ENCODE measurements around the gene LRRK1.

Gene LRRK1

GRCh38 chr15:101102746-101103145 is 183.6 kb downstream of the LRRK1 start:
- no peak for DNase-seq

DNA sequence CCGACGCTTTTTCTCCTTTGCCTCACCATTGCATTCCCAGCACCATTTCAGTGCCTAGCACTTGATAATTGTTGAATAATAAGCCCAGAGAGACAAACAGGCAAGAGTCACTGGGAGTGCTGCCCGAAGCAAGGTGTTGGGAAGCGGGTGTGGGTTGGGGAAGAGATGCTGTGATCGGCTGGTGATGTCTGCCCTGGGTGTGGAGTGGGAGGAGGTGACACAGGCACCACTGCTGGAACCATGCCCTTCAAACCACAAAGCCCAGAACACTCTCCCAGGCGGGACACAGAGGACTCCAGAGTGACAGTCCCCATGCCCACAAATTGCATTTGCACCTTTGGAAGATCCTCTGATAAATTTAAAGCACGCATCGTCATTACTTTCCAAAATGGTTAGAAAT is 184.4 kb downstream of the LRRK1 start:
- no peak for DNase-seq

DNA sequence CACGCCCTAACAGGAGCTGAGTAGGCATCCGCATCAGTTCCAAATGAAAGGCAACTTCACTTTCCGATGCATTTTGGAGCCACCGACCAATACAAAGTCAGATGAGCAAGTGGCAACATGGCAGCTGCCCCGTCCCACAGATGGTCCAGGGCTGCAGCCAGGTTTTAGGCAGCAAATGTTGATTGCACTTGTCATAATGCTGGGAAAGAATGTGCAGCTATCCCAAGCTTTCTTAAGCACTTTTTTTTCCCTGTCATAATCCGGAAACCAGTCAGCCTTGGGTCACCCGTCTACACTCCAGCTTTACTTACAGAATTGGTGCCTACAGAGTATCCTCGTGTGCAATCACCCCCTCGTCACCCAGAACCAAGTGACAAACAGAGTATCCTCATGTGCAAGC is 185.0 kb downstream of the LRRK1 start:
- DNase-seq = no peak

- no peak for DNase-seq
These were observed 186.1 kb downstream of the LRRK1 start for GRCh38 chr15:101105059-101105891.

GRCh38 chr15:101107101-101107500 is 187.9 kb downstream of the LRRK1 start:
- no peak for DNase-seq

GRCh38 chr15:101107625-101108460 is 188.7 kb downstream of the LRRK1 start:
- no peak for DNase-seq

GRCh38 chr15:101108461-101108775 is 189.3 kb downstream of the LRRK1 start:
- no peak for DNase-seq

GRCh38 chr15:101108791-101109190 is 189.6 kb downstream of the LRRK1 start:
- no peak for DNase-seq

GRCh38 chr15:101110681-101111569 is 191.8 kb downstream of the LRRK1 start:
- no peak for DNase-seq

- no peak for DNase-seq
These were observed 192.6 kb downstream of the LRRK1 start for GRCh38 chr15:101111570-101112262.

DNA sequence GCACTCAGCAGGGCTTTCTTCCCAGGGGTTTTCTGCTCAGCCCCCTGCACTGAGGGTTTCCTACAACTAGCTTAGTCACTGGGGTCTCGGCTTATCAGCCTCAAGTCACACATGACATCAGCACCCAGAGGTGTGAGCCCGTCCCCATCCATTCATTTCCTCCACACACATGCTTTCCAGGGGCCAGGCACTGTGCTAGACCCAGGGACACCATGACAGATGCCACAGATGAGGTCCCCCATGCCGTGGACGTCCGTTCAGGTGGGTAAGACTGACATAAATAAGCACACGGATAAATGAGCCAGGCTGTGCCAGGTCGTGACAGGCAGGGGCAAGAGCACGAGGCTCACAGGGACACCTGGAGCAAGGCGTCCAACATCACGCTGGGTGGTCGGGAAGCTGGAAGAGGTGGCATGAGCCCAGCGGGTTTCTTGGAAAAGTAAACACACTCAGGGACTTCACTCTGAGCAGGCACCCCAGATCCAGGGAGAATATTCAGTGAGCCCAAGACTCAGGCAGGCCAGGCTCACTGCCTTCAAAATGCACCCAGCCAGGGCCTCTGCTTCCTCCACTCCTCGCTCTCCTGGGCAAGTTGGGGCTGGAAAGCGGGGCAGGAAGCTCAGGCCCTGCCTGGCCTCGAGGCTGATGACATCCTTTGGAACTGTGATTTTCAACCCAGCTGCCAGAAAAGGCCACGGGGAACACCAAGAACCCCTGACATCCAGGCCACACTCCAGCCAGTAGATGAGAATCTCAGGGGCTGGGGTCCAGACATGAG is 193.4 kb downstream of the LRRK1 start:
- no peak for DNase-seq

GRCh38 chr15:101113114-101114005 is 194.2 kb downstream of the LRRK1 start:
- no peak for DNase-seq

DNA sequence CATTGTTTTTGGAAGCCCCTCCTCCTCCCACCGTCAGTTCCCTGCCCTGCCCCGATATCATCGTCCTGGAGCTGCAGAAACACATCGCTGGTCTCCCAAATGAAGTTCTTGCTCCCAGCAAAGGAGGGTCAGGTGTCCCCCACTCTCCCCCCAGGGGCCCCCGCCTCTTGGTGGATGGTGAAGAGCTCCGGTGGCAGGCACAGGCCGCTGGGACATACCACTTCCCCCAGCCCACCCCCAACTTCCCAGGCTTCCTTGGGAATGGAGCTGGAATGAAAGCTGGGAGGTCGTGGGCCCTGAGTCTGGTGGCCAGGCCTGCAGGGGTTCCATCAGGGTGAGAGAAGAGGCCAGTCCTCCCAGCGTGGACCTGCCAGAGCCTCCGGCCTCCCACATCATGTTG is 195.0 kb downstream of the LRRK1 start:
- DNase-seq = no peak

DNA sequence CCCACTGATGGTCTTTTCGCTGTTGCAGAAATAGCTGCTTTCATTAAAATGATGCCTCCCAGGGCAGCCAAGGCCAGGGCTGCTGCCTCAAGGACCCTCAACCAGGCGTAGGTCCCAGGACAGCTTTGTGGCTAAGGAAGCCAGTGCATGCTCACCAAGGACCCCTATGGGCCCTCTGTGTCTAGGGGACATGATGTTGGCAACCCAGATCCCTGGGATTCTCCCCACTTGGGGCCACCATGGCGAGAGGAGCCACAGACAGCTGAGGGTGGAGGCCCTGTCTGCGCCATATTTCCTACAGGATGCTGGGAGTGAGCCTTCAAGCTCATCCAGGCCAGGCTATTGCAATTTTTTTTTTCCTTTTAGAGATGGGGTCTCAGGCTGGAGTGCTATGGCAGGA is 195.5 kb downstream of the LRRK1 start:
- DNase-seq = no peak

DNA sequence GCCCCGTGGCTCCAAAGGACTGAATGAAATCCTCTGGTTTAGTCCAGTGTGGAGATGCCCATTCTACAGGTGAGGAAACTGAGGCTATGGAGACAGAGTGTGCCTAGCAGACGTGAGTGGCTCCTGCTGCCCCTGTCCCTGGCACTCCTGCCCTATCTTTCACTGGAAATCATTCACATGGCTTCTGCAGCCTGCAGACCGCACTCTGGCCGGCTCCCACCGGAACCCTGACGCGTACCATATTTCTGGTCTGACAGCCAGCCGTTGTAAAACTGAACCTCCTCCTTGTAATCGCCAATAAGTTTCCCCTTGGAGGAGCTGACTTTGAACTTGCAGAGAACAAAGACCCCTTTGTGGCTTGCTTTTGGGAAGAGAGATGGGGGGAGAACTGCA is 196.2 kb downstream of the LRRK1 start:
- no peak for DNase-seq

- no peak for DNase-seq
These were observed 196.9 kb downstream of the LRRK1 start for GRCh38 chr15:101115786-101116680.

GRCh38 chr15:101116681-101116976 is 197.5 kb downstream of the LRRK1 start:
- DNase-seq = no peak

GRCh38 chr15:101118116-101118515 is 199.0 kb downstream of the LRRK1 start:
- no peak for DNase-seq

DNA sequence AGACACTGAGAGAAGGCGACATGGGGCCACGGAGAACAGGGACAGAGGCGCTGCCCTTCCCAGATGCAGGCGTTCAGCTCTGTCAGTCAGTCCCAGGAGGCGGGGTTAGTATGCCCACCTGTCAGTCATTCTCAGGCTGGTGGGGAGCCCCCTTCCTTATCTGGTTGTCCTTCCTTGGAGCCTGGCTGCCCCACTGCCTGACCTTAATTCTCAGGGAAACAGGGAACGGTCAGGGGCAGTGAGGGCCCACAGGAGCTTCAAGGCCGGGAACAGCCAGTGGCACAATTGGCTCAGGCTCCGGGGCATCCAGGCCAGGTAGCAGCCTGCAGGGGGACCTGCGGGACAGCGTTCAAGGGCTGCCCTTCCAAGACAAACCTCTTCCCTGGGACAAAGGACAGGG is 199.5 kb downstream of the LRRK1 start:
- DNase-seq = no peak

GRCh38 chr15:101119181-101119580 is 200.0 kb downstream of the LRRK1 start:
- no peak for DNase-seq
